ENCODE measurements around the gene M1AP.

Gene M1AP

DNA sequence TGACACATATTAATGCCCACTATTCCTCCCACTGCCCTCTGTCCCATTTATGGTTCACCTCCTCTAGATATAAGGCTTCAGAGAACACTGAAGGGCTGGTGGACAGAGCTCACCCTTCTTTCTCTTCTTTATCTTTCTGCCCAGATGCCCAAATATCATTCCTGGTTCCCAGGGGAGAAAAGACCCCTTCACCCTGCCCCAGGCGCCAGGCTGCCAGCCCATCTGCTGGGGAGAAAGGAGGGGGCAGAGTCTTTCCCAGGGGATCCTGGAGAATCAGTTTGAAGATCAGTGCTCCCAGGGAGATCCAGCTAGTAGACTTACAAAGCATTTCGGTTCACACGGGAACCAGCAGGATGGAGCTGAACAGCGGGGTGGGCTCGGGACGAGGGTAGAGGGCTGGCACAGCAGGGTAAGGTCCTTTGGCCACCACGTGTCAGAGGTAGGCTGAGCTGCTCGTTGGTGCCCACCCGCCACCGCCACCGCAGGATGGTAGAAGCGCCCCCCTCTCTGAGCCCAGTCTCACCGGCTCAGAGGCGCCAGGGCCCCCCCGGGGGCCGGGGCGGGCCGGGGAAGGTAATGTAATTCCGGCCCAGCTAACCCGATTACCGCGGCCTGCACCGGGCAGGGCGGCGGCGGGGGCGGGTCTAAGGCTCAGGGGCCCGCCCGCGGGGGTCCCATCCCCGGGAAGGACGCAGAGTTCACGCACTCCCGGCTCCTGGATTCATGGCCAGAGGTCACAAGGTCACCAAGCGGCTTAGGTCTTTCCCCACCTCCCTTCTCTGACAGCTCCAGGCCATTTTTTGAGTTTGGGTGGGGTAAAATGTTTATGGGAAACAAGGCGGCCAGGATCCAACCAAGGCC is 135.2 kb downstream of the M1AP start:
- Histone ChIP-seq H3K4me2 (ENCODE audit: insufficient read depth, low read length) (no peak overlapping the region), H4K20me1 (ENCODE audit: insufficient read depth, low read length) (no peaks in the 10 kb centered on the region), H3K4me3 (ENCODE audit: low read depth in 1 of 2, low read length in 2 of 2) (no peak overlapping the region), H3K9me3 (ENCODE audit: insufficient read depth, low read length, severe bottlenecking) (no peaks in the 10 kb centered on the region), H3K36me3 (ENCODE audit: insufficient read depth, low read length) (no peaks in the 10 kb centered on the region), H2AFZ (ENCODE audit: low read depth, low read length) (no peak overlapping the region), H3K27ac (ENCODE audit: low read length) (no peak overlapping the region), H3K27me3 (ENCODE audit: insufficient read depth, low read length, poor library complexity) (peaks cover 19% of the 10 kb centered on the region), H3K4me1 (ENCODE audit: insufficient read depth, low read length) (peaks cover 16% of the 10 kb centered on the region), H3K9ac (ENCODE audit: low read depth, low read length) (no peak overlapping the region), H3K79me2 (ENCODE audit: insufficient read depth, low read length) (no peaks in the 10 kb centered on the region)
- no peak for TF ChIP-seq CTCF (IDR thresholded peaks at IDR 0.05; ENCODE audit: borderline replicate concordance, extremely low read depth, low read length, poor library complexity, severe bottlenecking)
- no peak for TF ChIP-seq EZH2 (IDR thresholded peaks at IDR 0.05; ENCODE audit: borderline replicate concordance, low read depth, low read length, severe bottlenecking)
- ATAC-seq (ENCODE audit: insufficient read depth, low read depth) (no peak), DNase-seq (no peak)

GRCh38 chr2:74511104-74511989 is 136.8 kb downstream of the M1AP start:
- no peaks in the 10 kb centered on the region for H4K20me1 ChIP-seq (ENCODE audit: insufficient read depth, low read length)
- peaks cover 19% of the 10 kb centered on the region for H3K27me3 ChIP-seq (ENCODE audit: insufficient read depth, low read length, poor library complexity)

DNA sequence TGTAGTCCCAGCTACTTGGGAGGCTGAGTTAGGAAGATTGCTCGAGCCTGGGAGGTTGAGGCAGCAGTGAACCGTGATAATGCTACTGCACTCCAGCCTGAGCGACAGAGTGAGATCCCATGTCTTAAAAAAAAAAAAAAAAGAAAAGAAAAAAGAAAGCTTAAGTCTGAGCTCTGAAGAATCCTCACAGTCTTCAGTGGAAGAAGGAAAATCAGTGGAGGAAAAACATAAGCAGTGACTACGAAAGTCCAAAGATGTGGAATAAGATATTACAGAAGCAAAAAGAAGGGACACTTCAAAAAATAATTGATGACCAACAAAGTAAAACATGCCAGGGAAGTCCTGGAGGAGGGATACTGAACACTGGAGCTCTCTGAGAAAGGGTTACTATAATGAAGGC is 137.9 kb downstream of the M1AP start:
- no peak for TF ChIP-seq EZH2 (IDR thresholded peaks at IDR 0.05; ENCODE audit: borderline replicate concordance, low read depth, low read length, severe bottlenecking)
- TF ChIP-seq CTCF (IDR thresholded peaks at IDR 0.05; ENCODE audit: borderline replicate concordance, extremely low read depth, low read length, poor library complexity, severe bottlenecking), result no peak
- no peak overlapping the region for H3K9ac ChIP-seq (ENCODE audit: low read depth, low read length)
- DNase-seq (no peak), ATAC-seq (ENCODE audit: insufficient read depth, low read depth) (no peak)
- peaks cover 19% of the 10 kb centered on the region for H3K27me3 ChIP-seq (ENCODE audit: insufficient read depth, low read length, poor library complexity)
- no peaks in the 10 kb centered on the region for H3K9me3 ChIP-seq (ENCODE audit: insufficient read depth, low read length, severe bottlenecking)
- H3K4me1 ChIP-seq (ENCODE audit: insufficient read depth, low read length), result peaks cover 37% of the 10 kb centered on the region
- H3K79me2 ChIP-seq (ENCODE audit: insufficient read depth, low read length), result peaks cover 14% of the 10 kb centered on the region
- H3K36me3 ChIP-seq (ENCODE audit: insufficient read depth, low read length), result peaks cover 8% of the 10 kb centered on the region
- H2AFZ ChIP-seq (ENCODE audit: low read depth, low read length), result no peak overlapping the region
- H4K20me1 ChIP-seq (ENCODE audit: insufficient read depth, low read length), result no peaks in the 10 kb centered on the region
- no peak overlapping the region for H3K27ac ChIP-seq (ENCODE audit: low read length)
- H3K4me2 ChIP-seq (ENCODE audit: insufficient read depth, low read length), result no peak overlapping the region
- no peak overlapping the region for H3K4me3 ChIP-seq (ENCODE audit: low read depth in 1 of 2, low read length in 2 of 2)

More at GRCh38 chr2:74511104-74511989, 136.8 kb downstream of the M1AP start:
- Histone ChIP-seq H3K9me3 (ENCODE audit: insufficient read depth, low read length, severe bottlenecking) (no peaks in the 10 kb centered on the region), H3K9ac (ENCODE audit: low read depth, low read length) (no peak overlapping the region), H3K4me1 (ENCODE audit: insufficient read depth, low read length) (peaks cover 26% of the 10 kb centered on the region), H3K4me3 (ENCODE audit: low read depth in 1 of 2, low read length in 2 of 2) (no peak overlapping the region), H3K4me2 (ENCODE audit: insufficient read depth, low read length) (no peak overlapping the region), H2AFZ (ENCODE audit: low read depth, low read length) (no peak overlapping the region), H3K27ac (ENCODE audit: low read length) (no peak overlapping the region), H3K36me3 (ENCODE audit: insufficient read depth, low read length) (no peaks in the 10 kb centered on the region; the same call in 1 of the 2 replicates), H3K79me2 (ENCODE audit: insufficient read depth, low read length) (peaks cover 7% of the 10 kb centered on the region)
- DNase-seq, result no peak
- TF ChIP-seq CTCF (IDR thresholded peaks at IDR 0.05; ENCODE audit: borderline replicate concordance, extremely low read depth, low read length, poor library complexity, severe bottlenecking) (no peak), EZH2 (IDR thresholded peaks at IDR 0.05; ENCODE audit: borderline replicate concordance, low read depth, low read length, severe bottlenecking) (no peak)
- ATAC-seq (ENCODE audit: insufficient read depth, low read depth), result no peak

Measured in DND-41 (cell line).